Testis (tissue), 2 donors: ENCODE measurements around the gene HSPA14.

Experiments
- POLR2A ChIP-seq: fragments of 450-650 bp; IDR thresholded peaks from one replicate; pipeline ENCODE4 v1.6.1; 2017; ENCODE audit warnings: antibody characterized with exemption, mild to moderate bottlenecking, moderate library complexity
- TF ChIP-seq, protein P1 (sequence below), 3 experiments: fragments of 450-650 bp in 2 of 3; fragments of 200-600 bp in 1 of 3; sonication (generic) in 1 of 3; IDR thresholded peaks; one replicate each; pipeline ENCODE4 v1.5.1; 2016 to 2019; ENCODE audit warnings: antibody characterized with exemption in 3 of 3, mild to moderate bottlenecking in 2 of 3, moderate library complexity in 1 of 3

DNA sequence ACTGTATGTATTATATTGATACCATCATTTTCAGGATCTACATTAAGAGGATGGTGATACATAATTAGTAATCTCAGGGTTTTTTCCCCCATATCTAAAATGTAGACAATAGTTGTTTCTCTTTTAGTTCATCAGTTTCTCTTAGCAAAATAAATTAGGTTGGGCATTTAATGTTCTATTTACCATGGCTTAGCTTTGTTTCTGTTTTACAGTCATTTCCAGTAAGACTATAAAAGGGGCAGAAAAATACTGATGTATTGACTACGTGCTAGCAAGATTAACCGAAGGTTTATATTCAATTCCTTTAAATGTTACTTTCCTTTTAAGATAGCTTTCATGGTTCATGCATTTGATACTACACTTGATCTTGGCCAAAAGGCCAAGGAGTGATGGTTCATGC, 66.8 kb downstream of the HSPA14 start:
- TF ChIP-seq, protein P1, sequence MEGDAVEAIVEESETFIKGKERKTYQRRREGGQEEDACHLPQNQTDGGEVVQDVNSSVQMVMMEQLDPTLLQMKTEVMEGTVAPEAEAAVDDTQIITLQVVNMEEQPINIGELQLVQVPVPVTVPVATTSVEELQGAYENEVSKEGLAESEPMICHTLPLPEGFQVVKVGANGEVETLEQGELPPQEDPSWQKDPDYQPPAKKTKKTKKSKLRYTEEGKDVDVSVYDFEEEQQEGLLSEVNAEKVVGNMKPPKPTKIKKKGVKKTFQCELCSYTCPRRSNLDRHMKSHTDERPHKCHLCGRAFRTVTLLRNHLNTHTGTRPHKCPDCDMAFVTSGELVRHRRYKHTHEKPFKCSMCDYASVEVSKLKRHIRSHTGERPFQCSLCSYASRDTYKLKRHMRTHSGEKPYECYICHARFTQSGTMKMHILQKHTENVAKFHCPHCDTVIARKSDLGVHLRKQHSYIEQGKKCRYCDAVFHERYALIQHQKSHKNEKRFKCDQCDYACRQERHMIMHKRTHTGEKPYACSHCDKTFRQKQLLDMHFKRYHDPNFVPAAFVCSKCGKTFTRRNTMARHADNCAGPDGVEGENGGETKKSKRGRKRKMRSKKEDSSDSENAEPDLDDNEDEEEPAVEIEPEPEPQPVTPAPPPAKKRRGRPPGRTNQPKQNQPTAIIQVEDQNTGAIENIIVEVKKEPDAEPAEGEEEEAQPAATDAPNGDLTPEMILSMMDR (IDR thresholded peaks at IDR 0.05): no peak
- no peak for TF ChIP-seq POLR2A
